B cell (primary cell): ENCODE data around the gene DNAJC11.

Experiments
- CTCF ChIP-seq: fragments of 200-600 bp; IDR thresholded peaks from one replicate; pipeline ENCODE4 v1.8.0; 2022; ENCODE audit warnings: antibody characterized with exemption, mild to moderate bottlenecking
- EZH2 ChIP-seq: IDR thresholded peaks from 2 replicates; pipeline ENCODE4 v1.6.1; 2012; ENCODE audit warnings: borderline replicate concordance, low read depth, mild to moderate bottlenecking, moderate library complexity, low read length; ENCODE audit not compliant: insufficient read depth, poor library complexity, severe bottlenecking

DNA sequence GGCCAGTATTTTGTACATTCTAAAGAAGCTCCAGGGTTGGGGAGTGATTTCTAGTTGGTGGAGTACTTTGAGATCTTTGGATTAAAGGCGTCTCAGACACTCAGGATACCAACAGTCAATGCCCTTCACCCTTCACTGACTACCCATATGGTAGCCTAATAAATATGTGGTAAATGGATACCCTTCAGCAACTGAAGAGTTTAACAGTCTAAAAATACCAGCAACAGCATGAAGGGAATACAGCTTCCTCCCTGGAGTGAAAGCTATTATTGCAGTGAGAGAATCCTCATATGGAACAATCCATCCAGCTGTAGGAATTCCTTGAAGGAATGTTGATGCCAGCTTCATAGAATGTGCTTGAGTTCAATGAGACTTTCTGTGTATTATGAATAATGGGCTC is 26.8 kb downstream of the DNAJC11 start:
- TF ChIP-seq EZH2 (no peak), CTCF (no peak)
